ENCODE results near the gene MYRIP. TPM values are rescaled to one million over a fixed set of nuclear protein-coding genes. Genes with fewer than 3 reads are reported as not detected.

The MYRIP gene
- total and polyA plus RNA-seq, 2 experiments from 2014 or later: 1.5 to 1.8 TPM

- Histone ChIP-seq H3K4me2 (no peak overlapping the region), H3K4me3 (no peak overlapping the region), H2AFZ (no peak overlapping the region), H3F3A (replicated peaks; ENCODE audit: low read depth) (no peaks in the 10 kb centered on the region), H3K27me3 (ENCODE audit: insufficient read depth) (no peaks in the 10 kb centered on the region), H3K9me2 (ENCODE audit: insufficient read depth) (no peaks in the 10 kb centered on the region), H3K4me1 (ENCODE audit: insufficient read depth) (peaks cover 5% of the 10 kb centered on the region; the same call in 1 of the 2 replicates), H3K27ac (ENCODE audit: low read depth) (no peak overlapping the region), H3K36me3 (ENCODE audit: insufficient read depth) (no peaks in the 10 kb centered on the region), H4K20me1 (replicated peaks; ENCODE audit: insufficient read depth) (no peaks in the 10 kb centered on the region), H3K79me2 (replicated peaks; ENCODE audit: insufficient read depth) (no peaks in the 10 kb centered on the region)
- H3K4me1 Mint-ChIP-seq: peaks cover 4% of the 10 kb centered on the region; the same call in 2 of the 3 replicates
- H3K27ac Mint-ChIP-seq: no peak overlapping the region
- no peak for ATAC-seq
- H3K4me3 Mint-ChIP-seq: no peak overlapping the region
- DNase-seq (ENCODE audit: low spot score): no peak
- no peaks in the 10 kb centered on the region for H3K36me3 Mint-ChIP-seq (ENCODE audit: low read depth)
- no peaks in the 10 kb centered on the region; the same call in 2 of the 3 replicates for H3K9me3 Mint-ChIP-seq
- TF ChIP-seq POLR2AphosphoS5 (IDR thresholded peaks at IDR 0.05; ENCODE audit: low read depth) (no peak), CREB1 (CRISPR knock-in tag; IDR thresholded peaks at IDR 0.05; ENCODE audit: low read depth) (no peak), ZNF114 (CRISPR knock-in tag; IDR thresholded peaks at IDR 0.05) (no peak), ETS1 (IDR thresholded peaks at IDR 0.05) (no peak), REST (IDR thresholded peaks at IDR 0.05; ENCODE audit: unreplicated experiment) (no peak), CTCF (conservative IDR thresholded peaks at IDR 0.05; ENCODE audit: low read depth in 2 of 2) (no peak), ZNF462 (CRISPR knock-in tag; IDR thresholded peaks at IDR 0.05) (no peak), STAT1 (IDR thresholded peaks at IDR 0.05; ENCODE audit: unreplicated experiment) (no peak), ZNF331 (CRISPR knock-in tag; IDR thresholded peaks at IDR 0.05; ENCODE audit: low read depth) (no peak), EZH2 (IDR thresholded peaks at IDR 0.05; ENCODE audit: low read depth, unreplicated experiment) (no peak), EZH2phosphoT487 (IDR thresholded peaks at IDR 0.05; ENCODE audit: unreplicated experiment) (no peak), NANOG (IDR thresholded peaks at IDR 0.05; ENCODE audit: borderline replicate concordance) (no peak), JUNB (IDR thresholded peaks at IDR 0.05; ENCODE audit: unreplicated experiment) (no peak)
- peaks cover 2% of the 10 kb centered on the region for H3K27me3 Mint-ChIP-seq (ENCODE audit: insufficient read depth, low read depth, poor library complexity)
Observed at GRCh38 chr3:39980781-39981180, 171.4 kb downstream of the MYRIP start.
